GM21576 (cell line): Measurements from ENCODE around the gene WDR47.
"Not testable (repeated sequence)": the region's sequence is repeated elsewhere in the genome, so short reads cannot be mapped to it uniquely, and the experiment has no call there.

Source experiments
- ATAC-seq: cut with Tn5 transposase; IDR thresholded peaks from one replicate; pipeline ENCODE4 v1.9.1; 2021; ENCODE audit warnings: mild to moderate bottlenecking, moderate library complexity; ENCODE audit not compliant: unreplicated experiment

Gene WDR47

DNA sequence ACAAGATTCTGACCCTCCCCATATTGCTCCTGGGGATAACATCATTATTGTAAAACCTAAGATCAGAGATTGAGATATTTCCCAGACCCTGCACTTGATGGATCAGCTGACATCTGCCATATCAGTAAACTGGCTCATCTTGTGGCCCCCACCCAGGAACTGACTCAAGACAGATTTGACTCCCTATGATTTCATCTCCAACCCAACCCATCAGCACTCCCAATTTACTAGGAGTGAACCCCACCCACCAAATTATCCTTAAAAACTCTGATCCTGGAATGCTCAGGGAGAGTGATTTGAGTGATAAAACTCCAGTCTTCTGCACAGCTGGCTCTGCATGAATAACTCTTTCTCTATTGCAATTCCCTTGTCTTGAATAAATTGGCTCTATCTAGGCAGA lies 72.6 kb downstream of the WDR47 start:
- ATAC-seq, result no peak

GRCh38 chr1:108963052-108963686 lies 78.7 kb downstream of the WDR47 start, which contains the start of gene CLCC1:
Gene CLCC1 (minus strand): TSS chr1:108963484. CDS start chr1:108950437, 13,047 bp downstream.
- peak; percentile 92 for ATAC-seq

DNA sequence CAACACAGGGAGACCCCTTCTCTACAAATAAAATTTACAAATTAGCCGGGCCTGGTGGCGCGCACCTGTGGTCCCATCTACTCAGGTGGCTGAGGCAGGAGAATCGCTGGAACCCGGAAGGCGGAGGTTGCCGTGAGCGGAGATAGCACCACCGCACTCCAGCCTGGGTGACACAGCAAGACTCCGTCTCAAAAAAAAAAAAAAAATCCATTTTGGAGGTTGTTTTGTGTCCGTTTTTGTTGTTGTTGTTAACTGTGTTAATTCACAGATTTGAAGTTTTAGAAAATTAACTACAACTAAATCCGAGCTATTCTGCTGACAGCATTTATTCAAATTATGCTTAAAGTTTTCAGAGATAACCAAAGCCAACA lies 79.2 kb downstream of the WDR47 start:
- ATAC-seq, result no peak

- no peak for ATAC-seq
These were observed 80.0 kb downstream of the WDR47 start for GRCh38 chr1:108961752-108962486.

DNA sequence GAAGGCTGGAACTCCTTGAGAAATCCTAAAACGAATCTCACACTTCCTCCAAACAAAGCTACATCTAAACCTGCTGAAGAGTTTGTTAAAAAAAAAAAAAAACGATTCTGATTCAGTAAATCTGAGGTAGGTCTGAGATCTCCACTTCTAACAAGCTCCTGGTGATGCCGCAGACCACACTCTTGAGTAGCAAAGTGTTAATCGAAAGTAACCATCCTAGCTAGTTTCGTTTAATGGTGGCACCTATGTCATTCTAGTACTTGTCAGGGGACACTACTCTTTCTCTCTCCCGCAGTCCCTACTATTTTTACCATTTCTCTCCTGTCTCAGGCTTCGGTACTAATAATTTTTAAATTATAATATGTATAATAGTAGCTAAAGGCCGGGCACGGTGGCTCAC lies 80.7 kb downstream of the WDR47 start:
- no peak for ATAC-seq

DNA sequence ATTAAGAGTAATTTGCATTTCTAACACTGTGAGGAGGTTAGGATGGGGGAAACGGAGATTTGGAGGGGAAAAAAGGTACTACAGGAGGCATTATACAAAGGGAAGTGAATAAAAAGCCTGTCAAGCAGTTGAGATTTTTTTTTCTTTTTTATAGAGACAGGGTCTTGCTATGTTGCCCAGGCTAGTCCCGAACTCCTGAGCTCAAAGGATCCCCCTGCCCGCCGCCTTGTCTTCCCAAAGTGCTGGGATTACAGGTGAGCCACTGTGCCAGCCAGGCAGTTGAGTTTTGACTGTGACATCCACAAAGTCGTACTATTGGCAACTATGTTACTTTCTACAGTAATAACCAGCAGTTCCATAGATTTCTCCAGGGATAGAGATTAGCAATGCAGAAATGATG lies 81.2 kb downstream of the WDR47 start:
- no peak for ATAC-seq

DNA sequence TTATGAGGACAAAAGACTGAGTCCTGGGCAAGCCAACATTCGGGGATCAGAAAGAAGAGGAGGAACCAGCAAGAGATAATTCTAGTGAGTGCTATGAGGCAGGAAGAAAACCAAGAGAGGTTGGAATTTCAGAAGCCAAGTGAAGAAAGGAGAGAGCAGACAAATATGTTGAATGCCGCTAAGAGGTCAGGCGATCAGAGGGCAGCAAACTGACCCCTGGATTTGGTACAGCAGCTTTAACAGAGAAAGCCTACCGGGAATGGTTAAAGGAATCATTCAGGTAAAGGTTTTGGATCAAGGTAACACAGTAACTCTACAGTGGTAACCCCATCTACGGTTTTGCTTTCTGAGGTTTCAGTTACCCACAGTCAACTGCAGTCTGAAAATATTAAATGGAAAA lies 84.0 kb downstream of the WDR47 start:
- no peak for ATAC-seq

- no peak for ATAC-seq
These were observed 86.0 kb downstream of the WDR47 start for GRCh38 chr1:108955881-108956280.

- ATAC-seq, result no peak
These were observed 86.8 kb downstream of the WDR47 start for GRCh38 chr1:108955111-108955510.

DNA sequence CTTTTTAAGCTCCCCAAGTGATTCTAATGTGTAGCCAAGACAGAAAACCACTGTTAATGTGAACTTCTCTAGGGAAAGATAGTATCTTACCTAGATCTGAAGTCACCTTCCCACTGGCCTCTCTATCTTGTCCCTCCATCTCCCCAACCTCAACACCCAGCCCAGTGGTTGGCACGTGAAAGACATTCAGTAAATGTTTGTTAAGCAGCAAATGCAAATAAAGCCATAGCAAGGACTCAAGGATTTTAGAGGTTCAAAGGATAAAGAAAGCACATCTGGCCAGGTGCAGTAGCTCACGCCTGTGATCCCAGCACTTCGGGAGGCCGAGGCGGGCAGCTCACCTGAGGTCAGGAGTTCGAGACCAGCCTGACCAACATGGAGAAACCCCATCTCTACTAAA lies 88.5 kb downstream of the WDR47 start:
- no peak for ATAC-seq

GRCh38 chr1:108951242-108951641 lies 90.7 kb downstream of the WDR47 start:
- ATAC-seq, result no peak

GRCh38 chr1:108949044-108949443 lies 92.9 kb downstream of the WDR47 start:
- no peak for ATAC-seq

DNA sequence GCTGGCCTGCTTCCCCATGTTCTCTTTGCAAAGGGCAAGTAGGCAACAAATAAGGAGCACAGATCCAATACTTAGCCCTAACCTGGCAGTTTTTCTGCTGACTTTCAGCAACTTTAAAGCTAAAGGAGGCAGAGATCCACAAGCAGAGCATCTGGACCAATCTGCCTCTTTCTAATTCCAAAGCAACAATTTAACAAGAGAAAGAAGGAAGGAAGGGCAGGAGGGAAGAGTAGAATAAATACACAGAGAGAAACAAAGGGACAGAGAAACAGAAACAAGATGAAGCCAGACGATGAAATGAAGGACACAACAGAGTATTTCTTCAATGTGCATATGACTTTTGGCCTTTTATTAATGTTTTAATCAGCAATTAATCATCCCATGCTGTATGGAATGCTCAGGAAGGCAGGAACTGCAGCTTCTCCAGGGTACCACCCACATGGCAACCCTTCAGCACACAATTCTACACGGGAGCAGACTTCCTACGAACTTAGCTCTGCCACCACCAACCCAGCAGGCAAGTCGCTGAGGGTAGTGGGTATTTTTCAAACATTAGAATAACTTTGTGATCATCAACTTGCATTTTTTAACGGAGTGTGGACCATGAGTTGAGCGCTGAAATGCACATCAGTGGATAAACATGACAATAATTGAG lies 93.9 kb downstream of the WDR47 start:
- no peak for ATAC-seq

DNA sequence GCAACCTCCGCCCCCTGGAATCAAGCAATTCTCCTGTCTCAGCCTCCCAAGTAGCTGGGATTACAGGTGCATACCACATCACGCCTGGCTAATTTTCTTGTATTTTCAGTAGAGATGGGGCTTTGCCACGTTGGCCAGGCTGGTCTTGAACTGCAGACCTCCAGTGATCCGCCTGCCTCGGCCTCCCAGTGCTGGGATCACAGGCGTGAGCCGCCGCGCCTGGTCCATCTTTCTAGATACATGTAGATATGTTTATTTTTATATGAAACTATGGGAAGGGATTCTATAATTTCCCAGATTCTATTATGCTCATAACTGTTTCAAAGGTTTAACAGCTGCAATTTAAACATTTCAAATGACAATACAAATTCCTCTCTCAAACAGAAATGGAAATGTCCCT lies 105.7 kb downstream of the WDR47 start:
- ATAC-seq, result no peak

DNA sequence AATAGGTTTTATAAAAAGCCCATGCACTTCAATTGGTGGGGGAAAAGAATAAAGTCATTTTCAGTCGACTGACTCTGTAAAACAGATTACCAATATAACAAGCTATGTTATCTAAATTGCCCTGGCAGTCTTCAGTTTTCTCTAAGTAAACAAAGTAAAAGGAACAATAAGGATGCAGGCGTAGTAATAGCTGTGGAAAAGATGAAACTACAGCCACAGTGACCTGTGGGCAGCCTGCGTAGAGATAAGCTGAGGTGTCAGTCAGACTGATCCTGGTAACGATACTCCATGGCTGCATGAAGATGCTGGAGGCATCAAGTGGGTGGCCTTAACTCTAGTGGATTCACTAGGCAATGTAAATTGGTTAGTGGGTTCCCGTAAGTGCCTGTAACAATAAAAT lies 108.0 kb downstream of the WDR47 start:
- ATAC-seq, result no peak

- ATAC-seq, result not testable (repeated sequence)
These were observed 114.3 kb downstream of the WDR47 start for GRCh38 chr1:108927565-108927964.

DNA sequence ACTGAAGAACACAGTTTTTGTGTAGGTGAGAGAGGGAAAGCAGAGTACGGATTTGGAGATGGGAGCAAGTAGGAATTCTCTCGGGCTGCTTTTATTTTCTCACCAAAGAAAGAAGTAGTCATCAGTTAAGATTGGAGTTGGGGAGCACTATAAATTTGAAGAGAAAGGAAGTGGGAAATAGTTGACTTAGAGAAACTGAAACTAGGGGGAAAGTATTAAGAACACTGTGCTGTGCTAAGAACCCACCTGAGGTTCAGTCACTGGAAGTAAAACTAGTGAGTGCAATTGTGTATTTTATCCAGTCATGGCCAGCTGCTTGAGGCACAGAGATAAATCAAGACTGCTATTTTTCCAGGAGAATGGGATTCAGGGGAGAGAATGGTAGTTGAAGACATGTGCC lies 116.0 kb downstream of the WDR47 start:
- ATAC-seq, result no peak
